Progenitor cell of endocrine pancreas (in vitro differentiated cells): ENCODE data around the gene HOXC6. TPM values are rescaled to one million over a fixed set of nuclear protein-coding genes. Genes with fewer than 3 reads are reported as not detected.

ENCODE experiments used
- DNase-seq: peaks from one replicate; pipeline ENCODE4 v3.0.0; 2021; ENCODE audit warnings: low spot score; ENCODE audit not compliant: unreplicated experiment
- H3K27ac Mint-ChIP-seq: 2 replicates; pipeline ENCODE4 v1.8.0; 2021; ENCODE audit warnings: mild to moderate bottlenecking, moderate library complexity, mixed read lengths
- H3K27me3 Mint-ChIP-seq: 2 replicates; pipeline ENCODE4 v1.8.0; 2021; ENCODE audit warnings: mixed read lengths
- H3K36me3 Mint-ChIP-seq: 2 replicates; pipeline ENCODE4 v1.8.0; 2022; ENCODE audit warnings: mixed read lengths; ENCODE audit not compliant: insufficient read depth
- H3K4me1 Mint-ChIP-seq: 2 replicates; pipeline ENCODE4 v1.8.0; 2021; ENCODE audit warnings: low read depth, mixed read lengths
- H3K4me3 Mint-ChIP-seq: 2 replicates; pipeline ENCODE4 v1.8.0; 2021; ENCODE audit warnings: low read depth, mild to moderate bottlenecking, moderate library complexity, mixed read lengths
- H3K9me3 Mint-ChIP-seq: 2 replicates; pipeline ENCODE4 v1.8.0; 2021; ENCODE audit warnings: low read depth, mixed read lengths
- CTCF ChIP-seq: fragments of 200-600 bp; sonication (generic); IDR thresholded peaks from one replicate; pipeline ENCODE4 v1.5.0; 2021; ENCODE audit warnings: antibody characterized with exemption, mild to moderate bottlenecking; ENCODE audit not compliant: unreplicated experiment
- total RNA-seq: library from RNA; stranded (reverse); gene quantifications from 2 replicates; pipeline ENCODE4 v1.2.1, GENCODE V29; 2021

HOXC6 gene
- total RNA-seq, 1 donor from 2014 or later = 0.17 TPM

DNA sequence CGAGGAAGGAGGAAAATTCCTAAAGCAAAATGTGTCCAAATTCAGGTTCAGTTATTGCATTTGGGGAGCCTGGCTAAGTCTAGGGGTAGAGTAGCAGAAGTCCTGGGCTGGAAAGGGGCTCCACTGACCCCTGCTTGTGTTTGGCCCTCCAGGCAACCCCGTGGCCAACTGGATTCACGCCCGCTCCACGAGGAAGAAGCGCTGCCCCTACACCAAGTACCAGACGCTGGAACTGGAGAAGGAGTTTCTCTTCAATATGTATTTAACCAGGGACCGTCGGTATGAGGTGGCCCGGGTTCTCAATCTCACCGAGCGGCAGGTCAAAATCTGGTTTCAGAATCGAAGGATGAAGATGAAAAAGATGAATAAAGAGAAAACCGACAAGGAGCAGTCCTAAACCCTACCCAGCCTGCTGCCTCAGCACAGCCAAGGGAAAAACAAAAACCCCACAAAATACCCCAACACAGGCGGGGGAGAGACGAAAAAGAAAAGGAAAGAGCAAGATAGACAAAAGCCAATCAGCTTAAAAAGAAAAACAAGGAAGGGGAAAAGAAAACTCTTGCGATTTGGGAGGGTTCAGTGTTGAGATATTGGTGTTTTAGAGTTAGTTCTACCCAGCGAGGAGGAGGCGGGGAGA lies 25.8 kb upstream of the HOXC6 start:
- TF ChIP-seq CTCF = no peak
- Mint-ChIP-seq H3K4me3 (no peak overlapping the region), H3K27me3 (peaks cover 100% of the 10 kb centered on the region), H3K27ac (no peak overlapping the region), H3K36me3 (no peaks in the 10 kb centered on the region), H3K9me3 (no peaks in the 10 kb centered on the region), H3K4me1 (peaks cover 5% of the 10 kb centered on the region)
- DNase-seq = no peak

DNA sequence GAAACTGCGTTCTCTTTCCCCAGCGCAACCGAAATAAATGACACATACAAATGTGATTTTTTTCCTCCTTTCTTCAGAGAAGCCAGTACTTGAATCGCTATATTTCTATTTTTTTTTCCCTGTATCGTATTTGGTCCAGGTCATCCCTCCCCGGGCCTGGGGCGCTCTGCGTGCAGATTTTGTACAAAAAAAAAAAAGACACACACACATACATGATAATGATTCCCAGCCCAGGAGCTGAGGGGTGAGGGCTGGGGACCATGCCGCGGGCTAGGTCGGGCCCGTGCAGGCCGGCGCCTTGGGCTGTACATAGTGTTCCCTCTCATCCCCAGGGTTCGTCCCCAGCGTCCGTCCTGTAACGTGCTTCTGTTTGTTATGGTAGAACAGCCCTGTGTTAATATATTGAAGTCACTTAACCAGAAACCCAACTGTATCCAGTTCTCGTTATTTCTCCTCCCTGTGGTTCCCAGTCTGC lies 25.3 kb upstream of the HOXC6 start:
- H3K27me3 Mint-ChIP-seq = peaks cover 100% of the 10 kb centered on the region
- H3K4me3 Mint-ChIP-seq = no peak overlapping the region
- no peaks in the 10 kb centered on the region for H3K9me3 Mint-ChIP-seq
- peaks cover 5% of the 10 kb centered on the region for H3K4me1 Mint-ChIP-seq
- DNase-seq = no peak
- H3K36me3 Mint-ChIP-seq = no peaks in the 10 kb centered on the region
- H3K27ac Mint-ChIP-seq = no peak overlapping the region
- no peak for TF ChIP-seq CTCF

- H3K27me3 Mint-ChIP-seq = peaks cover 100% of the 10 kb centered on the region
- H3K4me1 Mint-ChIP-seq = peaks cover 5% of the 10 kb centered on the region
- no peaks in the 10 kb centered on the region for H3K9me3 Mint-ChIP-seq
- no peaks in the 10 kb centered on the region for H3K36me3 Mint-ChIP-seq
- no peak for TF ChIP-seq CTCF
- H3K27ac Mint-ChIP-seq = no peak overlapping the region
- no peak for DNase-seq
- H3K4me3 Mint-ChIP-seq = no peak overlapping the region
These were observed 24.6 kb upstream of the HOXC6 start for GRCh38 chr12:54003625-54004024.

GRCh38 chr12:54004063-54004840 lies 24.0 kb upstream of the HOXC6 start:
- no peaks in the 10 kb centered on the region for H3K9me3 Mint-ChIP-seq
- H3K27me3 Mint-ChIP-seq = peaks cover 98% of the 10 kb centered on the region
- H3K36me3 Mint-ChIP-seq = no peaks in the 10 kb centered on the region
- H3K27ac Mint-ChIP-seq = no peak overlapping the region
- DNase-seq = no peak
- no peak for TF ChIP-seq CTCF
- peaks cover 6% of the 10 kb centered on the region for H3K4me1 Mint-ChIP-seq
- no peak overlapping the region for H3K4me3 Mint-ChIP-seq

GRCh38 chr12:54004841-54005530 lies 23.3 kb upstream of the HOXC6 start:
- Mint-ChIP-seq H3K4me1 (peaks cover 8% of the 10 kb centered on the region), H3K9me3 (no peaks in the 10 kb centered on the region), H3K27ac (no peak overlapping the region), H3K36me3 (no peaks in the 10 kb centered on the region), H3K4me3 (no peak overlapping the region), H3K27me3 (peaks cover 98% of the 10 kb centered on the region)
- TF ChIP-seq CTCF = no peak
- DNase-seq = no peak
